Kidney (tissue), 14 donors: ENCODE measurements around the gene LRRC17. TPM values are rescaled to one million over a fixed set of nuclear protein-coding genes. Genes with fewer than 3 reads are reported as not detected.

Source experiments
- DNase-seq, 5 donors: peaks; one replicate each; pipeline ENCODE4 v3.0.0-alpha.2; 2013 to 2020
- FAIRE-seq: peaks from 2 replicates; lab custom pipeline; 2012; peaks lifted over from hg19 to GRCh38; lab: Jason Lieb, UNC
- H3K27ac ChIP-seq, 2 donors: one replicate each; pipeline ENCODE4 v1.7.0; 2013; ENCODE audit warnings: low read depth in 2 of 2, low read length in 2 of 2, inconsistent platforms in 1 of 2
- H3K27me3 ChIP-seq: one replicate; pipeline ENCODE4 v1.7.1; 2013; ENCODE audit warnings: low read length, inconsistent platforms; ENCODE audit not compliant: control insufficient read depth, insufficient read depth
- H3K36me3 ChIP-seq, 3 donors: one replicate each; pipeline versions ENCODE4 v1.7.0 to v1.7.1; 2013; ENCODE audit warnings: low read length in 3 of 3, control low read depth in 1 of 3, inconsistent platforms in 1 of 3; ENCODE audit not compliant: insufficient read depth in 3 of 3, control insufficient read depth in 2 of 3
- H3K4me1 ChIP-seq, 3 donors: one replicate each; pipeline versions ENCODE4 v1.7.0 to v1.7.1; 2013; ENCODE audit warnings: low read length in 3 of 3, inconsistent platforms in 1 of 3, low read depth in 1 of 3; ENCODE audit not compliant: control insufficient read depth in 2 of 3, insufficient read depth in 2 of 3
- H3K4me3 ChIP-seq, 3 donors: one replicate each; pipeline versions ENCODE4 v1.7.0 to v1.8.1; 2013; ENCODE audit warnings: low read length in 3 of 3, control low read depth in 1 of 3, inconsistent platforms in 1 of 3
- H3K9ac ChIP-seq, 3 donors: one replicate each; pipeline versions ENCODE4 v1.7.0 to v1.7.1; 2013; ENCODE audit warnings: low read length in 3 of 3, control low read depth in 1 of 3, inconsistent platforms in 1 of 3
- H3K9me3 ChIP-seq, 3 donors: one replicate each; pipeline versions ENCODE4 v1.7.0 to v1.7.1; 2013; ENCODE audit warnings: low read length in 3 of 3, control low read depth in 1 of 3, inconsistent platforms in 1 of 3; ENCODE audit not compliant: control insufficient read depth in 2 of 3, insufficient read depth in 1 of 3
- intact Hi-C: fragments of 100-400 bp; cut with DNase I; formaldehyde crosslinking; loops from one replicate; pipeline ENCODE4 v1.11.1; 2022
- polyA plus RNA-seq: library from polyadenylated mRNA; stranded (reverse); fragments of 350-450 nt; fragmentation: Illumina TruSeq; extraction: RNeasy Lipid Tissue Mini Kit (QIAGEN cat#74804); gene quantifications from one replicate; pipeline ENCODE4 v1.2.3, GENCODE V29; 2014; ENCODE audit warnings: low read depth, low replicate concordance; ENCODE audit not compliant: insufficient read depth
- total RNA-seq: library from RNA; stranded (reverse); fragmentation: NEBNext Ultra II Directional; extraction: Animal tissue kit (Norgen Biotek cat#: 25700); gene quantifications from one replicate; pipeline ENCODE4 v1.2.1, GENCODE V29; 2021
- TF ChIP-seq, protein P1 (sequence below): IDR thresholded peaks from 3 replicates; pipeline ENCODE4 v1.5.1; 2012; ENCODE audit warnings: mild to moderate bottlenecking, moderate library complexity, borderline replicate concordance; ENCODE audit not compliant: insufficient read depth; ENCODE audit errors: extremely low read depth
- donor health status: control.
- donor health status: control.
- donor health status: control.
- donor health status: control.
- donor health status: control.
- donor health status: DM: yes; HTN: yes; CAD: no.
- donor health status: Normal renal cell carcinoma (clear cell type).

Gene LRRC17
- total and polyA plus RNA-seq, 2 donors from 2014 or later: 2.1 to 4.0 TPM

DNA sequence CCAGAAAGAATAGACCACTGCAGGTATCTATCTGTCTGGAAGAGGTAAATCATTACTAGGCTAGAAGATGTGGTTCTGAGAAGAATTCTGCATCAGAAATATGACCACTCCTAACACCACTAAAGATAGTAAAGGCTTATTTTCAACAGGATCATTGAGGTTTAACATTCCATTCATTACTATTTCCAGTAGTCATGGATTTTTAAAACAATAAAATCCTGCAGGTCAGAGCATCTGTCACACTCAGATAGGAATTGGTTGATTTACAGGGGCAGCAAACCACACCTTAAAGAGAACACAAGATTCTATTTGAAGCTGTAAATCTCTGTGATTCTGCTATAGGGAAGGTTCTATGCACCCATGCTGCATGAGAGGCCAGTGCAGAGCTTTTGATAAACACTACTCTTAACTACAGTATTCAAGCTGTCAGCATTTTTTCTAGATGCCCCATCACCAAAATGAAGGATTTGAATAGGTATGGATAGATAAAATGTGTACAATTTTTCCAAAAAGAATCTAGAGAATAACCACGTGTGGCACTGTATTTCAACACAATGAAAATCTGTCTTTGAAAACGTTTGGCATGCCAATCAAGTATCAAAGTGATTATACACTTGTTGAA lies 14.6 kb downstream of the LRRC17 start:
- Histone ChIP-seq H3K9me3 (no peaks in the 10 kb centered on the region), H3K36me3 (no peaks in the 10 kb centered on the region), H3K27ac (no peak overlapping the region), H3K9ac (no peak overlapping the region), H3K27me3 (no peaks in the 10 kb centered on the region), H3K4me3 (no peak overlapping the region), H3K4me1 (no peaks in the 10 kb centered on the region)
- DNase-seq: no peak
- intact Hi-C loops: no loop called here
- TF ChIP-seq, protein P1, sequence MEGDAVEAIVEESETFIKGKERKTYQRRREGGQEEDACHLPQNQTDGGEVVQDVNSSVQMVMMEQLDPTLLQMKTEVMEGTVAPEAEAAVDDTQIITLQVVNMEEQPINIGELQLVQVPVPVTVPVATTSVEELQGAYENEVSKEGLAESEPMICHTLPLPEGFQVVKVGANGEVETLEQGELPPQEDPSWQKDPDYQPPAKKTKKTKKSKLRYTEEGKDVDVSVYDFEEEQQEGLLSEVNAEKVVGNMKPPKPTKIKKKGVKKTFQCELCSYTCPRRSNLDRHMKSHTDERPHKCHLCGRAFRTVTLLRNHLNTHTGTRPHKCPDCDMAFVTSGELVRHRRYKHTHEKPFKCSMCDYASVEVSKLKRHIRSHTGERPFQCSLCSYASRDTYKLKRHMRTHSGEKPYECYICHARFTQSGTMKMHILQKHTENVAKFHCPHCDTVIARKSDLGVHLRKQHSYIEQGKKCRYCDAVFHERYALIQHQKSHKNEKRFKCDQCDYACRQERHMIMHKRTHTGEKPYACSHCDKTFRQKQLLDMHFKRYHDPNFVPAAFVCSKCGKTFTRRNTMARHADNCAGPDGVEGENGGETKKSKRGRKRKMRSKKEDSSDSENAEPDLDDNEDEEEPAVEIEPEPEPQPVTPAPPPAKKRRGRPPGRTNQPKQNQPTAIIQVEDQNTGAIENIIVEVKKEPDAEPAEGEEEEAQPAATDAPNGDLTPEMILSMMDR: no peak
- no peak for FAIRE-seq

DNA sequence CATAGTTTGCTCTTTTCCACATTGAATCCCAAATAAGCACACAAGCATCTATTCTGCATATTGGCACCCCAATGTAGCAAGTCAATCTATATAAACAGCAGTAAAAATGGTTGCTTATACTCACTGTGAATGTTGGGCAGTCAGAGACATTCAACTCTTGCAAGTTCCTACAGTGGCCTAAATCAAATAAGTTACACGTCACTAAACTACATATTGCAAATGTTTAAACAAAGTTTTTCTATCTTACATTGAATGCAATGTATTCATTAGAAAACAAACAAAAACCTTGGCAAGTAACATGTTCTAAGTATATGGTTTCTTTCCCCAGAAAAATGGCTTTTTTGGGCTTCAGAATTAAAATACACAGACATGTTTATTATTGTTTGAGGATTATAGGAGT lies 19.0 kb downstream of the LRRC17 start:
- Histone ChIP-seq H3K9me3 (no peaks in the 10 kb centered on the region), H3K4me1 (peaks cover 0 to 3% (median 2%) of the 10 kb centered on the region in 3 donors), H3K27me3 (no peaks in the 10 kb centered on the region), H3K36me3 (no peaks in the 10 kb centered on the region), H3K4me3 (no peak overlapping the region), H3K27ac (no peak overlapping the region), H3K9ac (no peak overlapping the region)
- TF ChIP-seq, protein P1: no peak
- intact Hi-C loops: no loop called here
- DNase-seq (no peak), FAIRE-seq (no peak)

DNA sequence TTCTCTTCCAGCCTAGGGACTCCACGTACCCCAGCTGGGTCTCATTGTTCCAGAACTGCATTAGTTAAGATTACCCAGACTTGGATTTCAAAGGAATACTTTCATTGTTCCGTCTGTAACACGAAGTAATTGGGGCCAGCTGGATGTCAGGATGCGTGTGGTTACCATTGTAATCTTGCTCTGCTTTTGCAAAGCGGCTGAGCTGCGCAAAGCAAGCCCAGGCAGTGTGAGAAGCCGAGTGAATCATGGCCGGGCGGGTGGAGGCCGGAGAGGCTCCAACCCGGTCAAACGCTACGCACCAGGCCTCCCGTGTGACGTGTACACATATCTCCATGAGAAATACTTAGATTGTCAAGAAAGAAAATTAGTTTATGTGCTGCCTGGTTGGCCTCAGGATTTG lies 21.0 kb downstream of the LRRC17 start:
- TF ChIP-seq, protein P1: no peak
- peak overlapping the region in 1 of 2 donors; percentile 40 for H3K27ac ChIP-seq
- no peak overlapping the region for H3K4me3 ChIP-seq
- peaks cover 0 to 3% (median 2%) of the 10 kb centered on the region in 3 donors for H3K4me1 ChIP-seq
- no peak for FAIRE-seq
- intact Hi-C loops: no loop called here
- no peaks in the 10 kb centered on the region for H3K9me3 ChIP-seq
- peak; percentile 65 to 96 (median 81) for DNase-seq
- H3K27me3 ChIP-seq: no peaks in the 10 kb centered on the region
- no peaks in the 10 kb centered on the region for H3K36me3 ChIP-seq
- H3K9ac ChIP-seq: no peak overlapping the region
